ENCODE measurements around the gene DIABLO. TPM values are rescaled to one million over a fixed set of nuclear protein-coding genes. Genes with fewer than 3 reads are reported as not detected.
"Not testable (repeated sequence)": the region's sequence is repeated elsewhere in the genome, so short reads cannot be mapped to it uniquely, and the experiment has no call there.

Gene DIABLO
- total RNA-seq, 1 donor from 2014 or later = 54.8 TPM

GRCh38 chr12:122203301-122204166, 22.3 kb downstream of the DIABLO start, which contains the start of gene B3GNT4:
TSS of gene B3GNT4 (plus strand) at chr12:122203709. CDS start at chr12:122204619, 910 bp downstream.
- no peak for TF ChIP-seq CTCF (IDR thresholded peaks at IDR 0.05)
- H3K4me3 ChIP-seq = peak within 1 kb of the TSS; percentile 67 to 78
- peaks cover 10 to 20% of the 10 kb centered on the region in 2 donors for H3K36me3 ChIP-seq
- H3K27ac ChIP-seq = no peak within 1 kb of the TSS
- peaks cover 5 to 10% of the 10 kb centered on the region in 2 donors for H3K4me1 ChIP-seq
- H3K27me3 ChIP-seq = no peaks in the 10 kb centered on the region
- no peak for DNase-seq (ENCODE audit: low spot score in 2 of 2)
- intact Hi-C loops (cut with DNase I) = no loop called here
- no peaks in the 10 kb centered on the region for H3K9me3 ChIP-seq

GRCh38 chr12:122202811-122203210, 23.0 kb downstream of the DIABLO start:
- intact Hi-C loops (cut with DNase I); H3K27ac ChIP-seq; H3K4me1 ChIP-seq; H3K9me3 ChIP-seq; DNase-seq (ENCODE audit: low spot score in 2 of 2); H3K27me3 ChIP-seq: not testable (repeated sequence)
- peak overlapping the region; percentile 67 to 78 for H3K4me3 ChIP-seq
- H3K36me3 ChIP-seq = peaks cover 4 to 13% of the 10 kb centered on the region in 2 donors

- H3K4me3 ChIP-seq = no peak overlapping the region
- TF ChIP-seq CTCF (IDR thresholded peaks at IDR 0.05) = no peak
- no peaks in the 10 kb centered on the region for H3K9me3 ChIP-seq
- H3K27ac ChIP-seq = no peak overlapping the region
- H3K27me3 ChIP-seq = no peaks in the 10 kb centered on the region
- H3K4me1 ChIP-seq = peaks cover 5 to 10% of the 10 kb centered on the region in 2 donors
- intact Hi-C loops (cut with DNase I) = no loop called here
- DNase-seq (ENCODE audit: low spot score in 2 of 2) = no peak
- peaks cover 0 to 5% of the 10 kb centered on the region in 2 donors for H3K36me3 ChIP-seq
Measured at GRCh38 chr12:122202017-122202416, 23.8 kb downstream of the DIABLO start.

GRCh38 chr12:122201381-122201780, 24.5 kb downstream of the DIABLO start:
- Histone ChIP-seq H3K27ac (no peak overlapping the region), H3K9me3 (no peaks in the 10 kb centered on the region), H3K36me3 (no peaks in the 10 kb centered on the region), H3K4me1 (peaks cover 5 to 10% of the 10 kb centered on the region in 2 donors), H3K4me3 (no peak overlapping the region), H3K27me3 (no peaks in the 10 kb centered on the region)
- DNase-seq (ENCODE audit: low spot score in 2 of 2) = no peak
- intact Hi-C loops (cut with DNase I) = no loop called here
- TF ChIP-seq CTCF (IDR thresholded peaks at IDR 0.05) = no peak

GRCh38 chr12:122200541-122201175, 25.2 kb downstream of the DIABLO start:
- Histone ChIP-seq H3K4me1 (peaks cover 5 to 10% of the 10 kb centered on the region in 2 donors), H3K27me3 (no peaks in the 10 kb centered on the region), H3K4me3 (no peak overlapping the region), H3K36me3 (no peaks in the 10 kb centered on the region), H3K27ac (no peak overlapping the region), H3K9me3 (no peaks in the 10 kb centered on the region)
- DNase-seq (ENCODE audit: low spot score in 2 of 2) = no peak
- TF ChIP-seq CTCF (IDR thresholded peaks at IDR 0.05) = no peak
- intact Hi-C loops (cut with DNase I) = no loop called here

Measured in ascending aorta (tissue), 2 donors.